CD4-positive, alpha-beta T cell treated with Interleukin-6 for 4 hours (primary cell): ENCODE data around the gene ADAMTS2.

Source experiments
- DNase-seq: peaks from one replicate; pipeline ENCODE4 v3.0.0-alpha.2; 2020; ENCODE audit warnings: mixed read lengths

Gene ADAMTS2

GRCh38 chr5:179264783-179265513 lies 80.3 kb downstream of the ADAMTS2 start:
- DNase-seq: no peak

GRCh38 chr5:179264053-179264782 lies 81.0 kb downstream of the ADAMTS2 start:
- no peak for DNase-seq

DNA sequence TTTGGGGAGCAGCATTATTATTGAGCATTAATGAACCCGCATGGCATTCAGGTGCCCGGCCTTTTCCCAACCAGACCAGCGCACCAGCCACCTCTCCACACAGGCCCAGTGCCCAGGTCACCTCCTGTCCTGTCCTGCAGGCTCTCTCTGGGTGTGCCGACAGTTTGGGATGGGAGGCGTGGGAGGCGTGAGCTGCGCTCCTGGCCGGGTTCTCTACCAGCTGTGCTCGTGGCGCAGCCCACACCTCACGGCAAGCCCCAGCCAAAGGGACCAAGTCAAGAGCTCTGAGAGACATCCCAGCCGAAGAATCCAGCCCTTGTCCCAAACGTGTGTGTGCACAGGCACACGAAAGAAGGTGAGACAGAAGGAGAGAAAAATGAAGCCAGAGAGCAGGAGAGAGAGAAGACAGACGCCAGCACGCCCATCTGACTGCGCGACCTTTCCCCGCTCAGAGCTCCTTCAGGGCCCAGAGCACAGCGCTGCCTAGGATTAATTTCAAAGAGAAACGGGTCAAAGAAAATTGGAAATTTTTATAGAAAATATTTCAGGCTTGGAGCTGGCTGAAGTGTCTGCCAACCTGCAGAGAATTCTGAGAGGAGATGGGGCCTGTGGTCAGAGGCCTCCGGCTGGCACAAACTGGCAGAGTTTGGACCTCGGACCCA lies 81.7 kb downstream of the ADAMTS2 start:
- no peak for DNase-seq

GRCh38 chr5:179262126-179262920 lies 82.9 kb downstream of the ADAMTS2 start:
- no peak for DNase-seq

- DNase-seq: no peak
These were observed 83.7 kb downstream of the ADAMTS2 start for GRCh38 chr5:179261301-179262125.

DNA sequence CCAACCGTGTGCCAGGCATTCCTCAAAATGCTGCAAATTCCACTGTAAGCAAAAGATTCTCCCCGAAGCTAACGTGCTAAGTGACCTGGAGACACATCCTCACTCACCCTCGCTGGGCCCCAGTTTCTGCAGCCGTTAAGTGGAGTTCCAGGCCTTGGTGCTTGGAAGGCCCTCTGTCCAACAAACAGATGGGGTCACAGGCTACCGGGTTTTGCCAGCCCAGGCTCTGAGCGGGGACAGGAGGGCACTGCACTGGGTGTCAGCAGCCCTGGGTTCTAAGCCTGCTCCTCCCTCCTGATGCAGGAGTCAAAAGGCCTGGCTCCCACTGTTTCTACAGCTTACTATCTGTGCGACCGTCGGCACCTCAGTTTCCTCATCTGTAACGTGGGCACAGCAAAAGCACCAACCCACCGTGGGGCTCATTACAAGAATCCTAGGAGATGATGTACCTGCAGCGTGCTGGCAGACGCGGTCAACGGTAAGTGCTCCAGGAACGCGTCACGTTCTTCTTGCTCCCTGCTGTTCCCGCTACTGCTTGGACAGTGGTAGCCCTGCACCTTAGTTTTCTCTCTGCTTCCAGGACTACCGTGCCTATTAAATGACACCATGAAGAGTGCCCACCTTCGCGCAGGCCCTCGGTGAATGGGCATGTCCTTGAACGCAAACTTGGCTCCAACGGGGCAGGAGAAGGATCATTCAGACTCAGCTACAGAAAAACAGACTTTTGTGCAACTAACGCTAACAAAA lies 84.8 kb downstream of the ADAMTS2 start:
- DNase-seq: no peak

DNA sequence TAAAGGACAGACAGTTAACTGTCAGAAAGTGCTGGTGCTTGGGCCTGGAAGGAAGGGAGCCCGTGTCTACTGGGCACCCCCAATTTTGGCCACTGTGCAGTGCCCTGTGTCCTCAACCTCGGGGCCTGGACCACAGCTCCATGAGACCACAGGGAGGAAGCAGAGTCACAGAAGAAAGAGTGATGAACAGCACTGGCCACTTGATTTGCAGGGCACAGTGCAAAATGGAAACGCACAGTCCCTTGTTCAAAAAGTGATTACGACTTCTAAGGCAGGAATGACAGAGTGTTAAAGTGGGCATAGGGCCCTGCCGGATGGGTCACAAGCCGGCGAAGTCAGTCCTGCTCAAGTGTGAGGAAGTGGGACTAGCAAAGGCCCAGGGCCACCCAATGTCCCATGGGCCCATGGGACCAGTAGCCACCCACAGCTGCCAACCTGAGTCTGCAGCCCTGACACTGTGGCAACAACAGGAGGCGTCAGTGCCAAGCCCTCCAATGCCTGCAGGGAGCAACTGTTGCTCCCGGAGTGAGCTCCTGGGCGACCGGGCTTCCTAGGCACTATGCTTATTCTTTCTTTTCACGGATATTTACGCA lies 85.4 kb downstream of the ADAMTS2 start:
- no peak for DNase-seq

GRCh38 chr5:179258922-179259730 lies 86.1 kb downstream of the ADAMTS2 start:
- DNase-seq: no peak

DNA sequence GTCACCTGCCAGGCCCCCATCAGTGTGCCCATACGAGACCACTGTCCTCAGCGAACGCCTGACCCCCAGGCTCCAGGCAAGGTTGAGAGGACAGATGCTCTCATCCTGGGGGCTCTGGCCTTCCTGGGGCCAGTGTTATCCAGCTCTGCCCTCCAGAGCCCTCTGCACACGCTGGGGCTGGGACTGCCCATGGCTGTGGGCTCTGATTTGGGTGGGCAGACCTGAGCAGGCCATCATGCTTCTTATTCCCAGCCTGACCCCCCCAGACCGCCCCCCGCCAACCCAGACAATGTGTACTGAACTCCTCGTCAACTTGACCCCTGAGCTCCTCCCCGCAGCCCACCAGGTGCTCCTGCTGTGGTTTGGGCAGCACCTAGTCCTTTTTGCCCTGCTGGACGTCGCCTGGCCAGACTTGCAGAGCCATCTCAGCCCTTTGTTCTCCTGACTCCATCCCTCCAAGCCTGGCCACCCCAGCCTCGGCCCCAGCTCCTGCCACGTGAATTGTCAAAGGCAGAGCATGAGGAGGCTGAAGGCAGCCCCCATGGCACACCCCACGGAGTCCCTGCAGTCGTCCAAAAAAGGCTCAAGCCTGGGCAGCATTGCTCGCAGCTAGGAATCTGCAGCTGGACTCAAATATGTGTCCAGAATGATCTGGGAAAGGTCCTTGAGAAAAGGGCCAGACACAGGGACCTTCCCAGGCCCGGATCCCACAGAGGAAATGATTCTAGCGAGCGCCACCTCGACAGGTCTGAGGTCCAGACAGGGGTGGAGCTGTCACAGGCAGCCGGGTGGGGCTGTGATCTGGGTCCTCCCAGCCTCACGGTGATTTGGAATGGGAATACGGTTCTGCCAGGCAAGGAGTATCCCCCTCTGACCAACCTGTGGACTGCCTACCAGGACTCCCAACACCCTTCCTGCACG lies 87.0 kb downstream of the ADAMTS2 start:
- no peak for DNase-seq

DNA sequence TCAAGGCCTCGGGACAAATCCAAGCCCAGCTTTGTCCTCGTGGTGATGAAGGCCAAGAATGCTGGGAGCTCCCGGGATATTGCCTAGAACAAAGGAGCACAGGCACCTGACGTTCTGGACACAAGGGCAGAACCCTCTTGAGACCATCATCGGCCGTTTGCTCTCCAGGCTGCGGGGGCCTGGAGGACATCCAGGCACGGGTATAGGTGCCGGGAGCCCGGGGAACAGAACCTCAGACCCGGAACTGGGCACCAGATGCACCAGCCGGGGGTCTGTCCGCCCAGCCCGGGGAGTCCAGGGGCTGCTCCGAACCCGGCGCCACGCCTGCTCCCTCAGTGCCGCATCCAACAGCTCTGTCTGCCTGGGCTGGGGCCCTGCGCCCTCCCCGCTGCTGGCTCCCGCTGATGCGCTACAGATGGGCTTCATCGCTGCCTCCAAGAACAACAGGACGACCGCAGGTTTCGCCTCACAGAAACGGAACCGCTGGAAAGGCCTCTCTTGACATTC lies 88.0 kb downstream of the ADAMTS2 start:
- no peak for DNase-seq

GRCh38 chr5:179256328-179257175 lies 88.7 kb downstream of the ADAMTS2 start:
- DNase-seq: no peak

- no peak for DNase-seq
These were observed 89.5 kb downstream of the ADAMTS2 start for GRCh38 chr5:179255527-179256327.

GRCh38 chr5:179254638-179255271 lies 90.5 kb downstream of the ADAMTS2 start:
- no peak for DNase-seq

GRCh38 chr5:179253730-179254129 lies 91.5 kb downstream of the ADAMTS2 start:
- DNase-seq: no peak

- DNase-seq: no peak
These were observed 93.8 kb downstream of the ADAMTS2 start for GRCh38 chr5:179251276-179251969.
